Testis (tissue), 2 donors: Measurements from ENCODE around the gene MC1R.
"Not testable (repeated sequence)": the region's sequence is repeated elsewhere in the genome, so short reads cannot be mapped to it uniquely, and the experiment has no call there.

Source experiments
- CTCF ChIP-seq, 3 experiments: fragments of 450-650 bp in 2 of 3; fragments of 200-600 bp in 1 of 3; sonication (generic) in 1 of 3; IDR thresholded peaks; one replicate each; pipeline ENCODE4 v1.5.1; 2016 to 2019; ENCODE audit warnings: antibody characterized with exemption in 3 of 3, mild to moderate bottlenecking in 2 of 3, moderate library complexity in 1 of 3
- POLR2A ChIP-seq: fragments of 450-650 bp; IDR thresholded peaks from one replicate; pipeline ENCODE4 v1.6.1; 2017; ENCODE audit warnings: antibody characterized with exemption, mild to moderate bottlenecking, moderate library complexity

- not testable (repeated sequence) for TF ChIP-seq CTCF (IDR thresholded peaks at IDR 0.05); POLR2A
Observed at GRCh38 chr16:89934019-89934418, 15.4 kb downstream of the MC1R start.
